HG03139 (cell line): ENCODE results near the gene THAP2.
A peak's percentile ranks its signal among the peaks of the same experiment; 100 is the strongest.
"Not testable (repeated sequence)": the region's sequence is repeated elsewhere in the genome, so short reads cannot be mapped to it uniquely, and the experiment has no call there.

Source experiments
- ATAC-seq: cut with Tn5 transposase; IDR thresholded peaks from one replicate; pipeline ENCODE4 v1.9.1; 2021; ENCODE audit not compliant: unreplicated experiment

THAP2 gene

GRCh38 chr12:71661977-71662530 is 2.0 kb upstream of the THAP2 start:
- ATAC-seq, result no peak

GRCh38 chr12:71662849-71663560 is 1.1 kb upstream of the THAP2 start:
- ATAC-seq, result peak; percentile 18

GRCh38 chr12:71664411-71665089 is 449 bp downstream of the THAP2 start:
- ATAC-seq, result peak; percentile 6

GRCh38 chr12:71665090-71665463 is 976 bp downstream of the THAP2 start:
- no peak for ATAC-seq

DNA sequence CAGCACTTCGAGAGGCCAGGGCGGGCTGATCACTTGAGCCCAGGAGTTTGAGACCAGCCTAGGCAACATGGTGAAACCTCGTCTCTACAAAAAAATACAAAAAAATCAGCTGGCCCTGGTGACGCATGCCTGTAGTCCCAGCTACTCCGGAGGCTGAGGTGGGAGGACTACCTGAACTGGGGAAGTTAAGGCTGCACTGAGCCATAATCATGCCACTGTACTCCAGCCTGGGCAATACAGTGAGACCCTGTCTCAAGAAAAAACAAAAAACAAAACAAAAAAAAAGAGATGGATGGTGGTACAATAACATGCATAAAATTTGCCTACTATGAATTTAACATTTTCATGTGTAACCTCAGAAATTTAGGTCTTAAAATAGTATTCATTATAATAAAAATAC is 2.2 kb downstream of the THAP2 start:
- no peak for ATAC-seq

DNA sequence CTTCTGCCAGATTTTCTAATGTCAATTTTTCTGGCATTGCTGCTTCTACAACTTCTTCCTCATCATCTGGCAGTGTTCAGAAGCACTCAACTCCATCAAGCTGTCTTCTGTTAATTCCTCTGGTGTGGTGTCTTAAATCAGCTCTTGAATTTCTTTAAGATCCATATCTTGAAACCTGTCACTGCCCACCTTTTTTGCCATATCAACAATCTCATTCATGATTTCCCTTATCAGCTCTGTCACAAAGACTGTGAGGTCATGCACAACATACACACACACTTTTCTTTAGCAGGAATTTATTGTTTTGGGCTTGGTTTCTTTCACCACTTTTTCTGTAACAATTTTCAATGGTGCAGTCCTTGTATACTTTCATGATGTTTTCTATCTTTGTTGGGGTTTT is 7.2 kb downstream of the THAP2 start:
- ATAC-seq, result no peak

- ATAC-seq, result no peak
Measured at GRCh38 chr12:71671816-71672215, 7.7 kb downstream of the THAP2 start.

GRCh38 chr12:71682466-71682865 is 18.4 kb downstream of the THAP2 start:
- ATAC-seq, result no peak

DNA sequence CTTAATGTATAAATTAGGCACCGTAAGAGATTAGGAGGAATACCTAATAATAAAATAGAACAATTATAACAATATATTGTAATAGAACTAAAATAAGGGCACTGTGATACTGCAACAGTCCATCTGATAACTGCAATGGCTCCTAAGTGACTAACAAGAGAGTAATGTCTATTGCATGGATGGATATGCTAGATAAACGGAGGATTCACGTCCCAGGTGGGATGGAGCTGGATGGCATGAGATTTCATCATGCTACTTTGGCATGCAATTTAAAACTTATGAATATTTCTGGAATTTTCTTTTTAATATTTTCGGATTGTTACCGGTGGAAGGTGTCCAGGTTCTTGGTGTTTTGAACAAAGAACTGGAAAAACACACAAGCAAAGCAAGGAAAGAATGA is 19.5 kb downstream of the THAP2 start:
- no peak for ATAC-seq

DNA sequence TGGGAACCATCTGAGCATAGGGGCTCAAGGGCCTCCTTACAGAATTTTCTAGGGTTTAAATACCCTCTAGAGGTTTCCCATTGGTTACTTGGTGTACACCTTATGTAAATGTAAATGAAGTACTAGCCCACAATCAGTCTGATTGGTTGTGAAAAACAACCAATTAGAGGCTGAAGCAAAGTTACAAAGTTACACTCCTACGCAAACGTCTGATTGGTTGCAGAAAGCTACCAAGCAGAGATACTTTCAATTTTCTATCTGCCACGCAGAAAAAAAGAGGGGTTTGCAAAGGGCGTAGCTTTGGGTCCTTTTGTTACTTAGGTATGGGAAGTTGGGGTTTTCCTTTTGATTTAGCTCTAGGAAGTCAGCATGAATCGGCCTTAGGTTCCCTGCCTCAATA is 20.0 kb downstream of the THAP2 start:
- no peak for ATAC-seq

- ATAC-seq, result peak; percentile 2
Measured at GRCh38 chr12:71685312-71685906, 21.3 kb downstream of the THAP2 start.

DNA sequence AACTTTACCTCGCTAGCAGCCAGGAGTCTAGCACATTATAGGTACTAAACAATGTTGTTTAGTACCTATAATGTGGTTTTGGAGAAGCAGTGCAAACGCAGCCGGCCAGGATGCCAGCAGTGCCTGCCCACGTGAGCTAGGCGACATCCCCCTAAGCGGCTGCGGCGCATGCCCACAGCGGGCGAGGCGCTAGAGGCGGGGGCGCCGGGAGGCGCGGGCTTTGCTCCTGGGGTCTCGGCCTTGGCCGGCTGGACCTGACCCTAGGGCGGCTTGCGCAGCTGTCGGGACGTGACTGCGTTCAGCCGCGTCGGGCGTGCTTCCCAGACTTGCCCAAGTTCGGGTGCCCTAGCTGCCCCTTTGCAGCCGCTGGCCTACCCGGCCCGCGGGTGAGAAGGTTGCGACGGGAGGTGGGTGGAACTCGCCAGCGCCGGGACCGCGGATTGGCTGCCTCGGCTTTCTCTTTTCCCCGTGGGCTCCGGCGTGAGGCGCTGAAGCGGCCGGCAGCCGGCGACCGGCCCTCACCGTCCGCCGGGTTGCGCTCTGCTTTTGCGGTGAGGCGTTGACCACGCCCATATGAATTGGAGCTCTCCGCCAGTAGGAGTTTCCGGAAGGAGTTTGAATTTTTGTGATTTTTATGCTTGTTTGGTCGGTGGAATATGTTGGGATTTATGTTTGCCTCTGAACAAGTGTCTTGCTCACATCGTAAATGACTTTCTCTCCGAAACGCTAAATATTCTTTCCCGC is 22.0 kb downstream of the THAP2 start, which contains the start of gene TMEM19:
TSS of gene TMEM19 (plus strand) at position 169 of the 744 bp plus-strand sequence. CDS start 599 bp downstream, outside the sequence.
- ATAC-seq, result peak; percentile 83

DNA sequence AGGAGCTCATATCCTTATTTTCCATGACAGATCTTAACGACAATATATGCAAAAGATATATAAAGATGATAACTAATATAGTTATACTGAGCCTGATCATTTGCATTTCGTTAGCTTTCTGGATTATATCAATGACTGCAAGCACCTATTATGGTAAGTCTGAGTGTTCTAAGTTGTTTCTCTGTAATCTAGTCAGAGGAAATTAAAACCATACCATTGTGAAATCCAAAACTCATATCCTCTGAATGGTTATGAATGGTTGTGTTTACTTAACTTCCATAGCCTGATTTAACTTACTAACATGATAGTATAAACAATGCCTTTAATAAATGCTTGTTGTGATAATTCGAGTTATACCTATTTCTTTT is 22.5 kb downstream of the THAP2 start:
- no peak for ATAC-seq

GRCh38 chr12:71687172-71687571 is 23.1 kb downstream of the THAP2 start:
- ATAC-seq, result not testable (repeated sequence)

- ATAC-seq, result no peak
Measured at GRCh38 chr12:71688961-71689570, 25.0 kb downstream of the THAP2 start.

DNA sequence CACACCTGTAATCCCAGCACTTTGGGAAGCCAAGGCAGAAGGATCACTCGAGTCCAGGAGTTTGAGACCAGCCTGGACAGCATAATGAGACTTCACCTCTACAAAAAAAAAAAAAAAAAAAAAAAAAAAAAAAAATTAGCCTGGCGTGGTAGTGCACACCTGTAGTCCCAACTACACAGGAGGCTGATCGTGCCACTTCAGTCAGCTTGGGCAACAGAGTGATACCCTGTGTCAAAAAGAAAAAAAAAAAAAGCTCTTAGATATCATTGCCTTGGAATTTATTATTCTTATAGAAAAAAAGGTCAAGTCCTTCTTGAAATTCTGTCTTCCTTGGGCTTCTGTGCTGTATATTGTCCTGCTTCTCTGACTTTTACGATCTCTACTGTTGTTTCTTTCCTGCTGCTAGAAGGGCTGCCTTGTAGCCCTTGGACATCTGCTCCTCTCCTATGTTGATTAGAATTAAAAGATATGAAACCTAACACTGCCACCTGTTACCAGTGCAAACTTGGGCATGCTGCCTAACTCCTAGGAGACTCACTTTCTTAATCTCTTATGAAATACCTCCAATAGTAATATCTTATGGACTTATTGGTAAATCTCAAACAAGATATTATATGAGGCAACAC is 27.5 kb downstream of the THAP2 start:
- ATAC-seq, result no peak

GRCh38 chr12:71693126-71693525 is 29.0 kb downstream of the THAP2 start:
- ATAC-seq, result no peak

GRCh38 chr12:71693651-71694050 is 29.6 kb downstream of the THAP2 start:
- not testable (repeated sequence) for ATAC-seq

DNA sequence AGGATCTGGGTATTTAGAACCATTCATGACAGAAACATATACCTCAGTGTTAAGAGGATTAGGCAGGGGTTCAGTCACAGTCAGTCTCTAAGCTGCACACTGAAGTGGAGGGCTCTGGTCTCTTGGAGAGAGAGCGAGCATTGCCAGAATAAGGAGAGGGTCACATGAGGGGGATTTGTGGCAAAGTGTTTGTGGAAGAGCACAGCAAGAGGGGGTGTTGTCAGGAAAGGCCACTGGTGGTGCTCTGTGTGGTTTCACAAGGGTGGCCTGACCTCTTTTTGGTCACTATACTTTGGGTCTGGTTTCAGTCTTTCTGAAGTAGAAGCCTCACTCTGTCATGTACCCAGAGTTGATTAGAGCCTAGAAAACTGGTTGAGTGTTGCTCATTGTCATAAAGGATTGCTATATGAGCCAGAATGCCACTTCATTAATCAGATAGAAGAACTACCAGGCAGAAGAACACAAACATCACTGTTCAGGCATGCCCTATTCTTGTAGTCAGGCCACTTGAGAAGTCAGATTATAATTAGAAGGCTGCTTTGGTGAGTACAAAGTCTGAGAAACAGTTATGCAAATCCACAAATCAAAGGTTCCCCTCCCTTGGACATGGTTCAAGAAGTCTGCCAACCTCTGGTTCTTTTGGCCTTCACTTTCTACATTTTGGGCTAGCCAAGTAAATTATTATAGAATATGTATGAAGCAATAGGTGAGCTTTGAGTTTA is 30.2 kb downstream of the THAP2 start:
- ATAC-seq, result peak; percentile 82

GRCh38 chr12:71695782-71696181 is 31.7 kb downstream of the THAP2 start:
- no peak for ATAC-seq
